Coronary artery (tissue), 2 donors: ENCODE measurements around the gene UNC50.

ENCODE experiments used
- DNase-seq: peaks from one replicate; pipeline ENCODE4 v3.0.0-alpha.2; 2017; ENCODE audit warnings: low spot score
- H3K27ac ChIP-seq, 2 donors: fragments of 200-600 bp; sonication (generic); one replicate each; pipeline ENCODE4 v1.5.1; 2016 to 2019
- H3K4me3 ChIP-seq: fragments of 200-600 bp; sonication (generic); 2 replicates; pipeline ENCODE4 v1.5.1; 2016; ENCODE audit warnings: mild to moderate bottlenecking, moderate library complexity
- CTCF ChIP-seq: fragments of 200-600 bp; sonication (generic); IDR thresholded peaks from one replicate; pipeline ENCODE4 v1.5.1; 2019; ENCODE audit warnings: antibody characterized with exemption

UNC50 gene

GRCh38 chr2:98634406-98635092, 26.2 kb downstream of the UNC50 start:
- TF ChIP-seq CTCF = no peak
- Histone ChIP-seq H3K27ac (no peak overlapping the region), H3K4me3 (no peak overlapping the region)
- no peak for DNase-seq

- no peak for DNase-seq
- no peak overlapping the region for H3K27ac ChIP-seq
- H3K4me3 ChIP-seq = no peak overlapping the region
- TF ChIP-seq CTCF = no peak
These were observed 29.2 kb downstream of the UNC50 start for GRCh38 chr2:98637401-98638147.

GRCh38 chr2:98643496-98644100, 35.2 kb downstream of the UNC50 start:
- DNase-seq = no peak
- H3K4me3 ChIP-seq = no peak overlapping the region
- TF ChIP-seq CTCF = no peak
- H3K27ac ChIP-seq = no peak overlapping the region

DNA sequence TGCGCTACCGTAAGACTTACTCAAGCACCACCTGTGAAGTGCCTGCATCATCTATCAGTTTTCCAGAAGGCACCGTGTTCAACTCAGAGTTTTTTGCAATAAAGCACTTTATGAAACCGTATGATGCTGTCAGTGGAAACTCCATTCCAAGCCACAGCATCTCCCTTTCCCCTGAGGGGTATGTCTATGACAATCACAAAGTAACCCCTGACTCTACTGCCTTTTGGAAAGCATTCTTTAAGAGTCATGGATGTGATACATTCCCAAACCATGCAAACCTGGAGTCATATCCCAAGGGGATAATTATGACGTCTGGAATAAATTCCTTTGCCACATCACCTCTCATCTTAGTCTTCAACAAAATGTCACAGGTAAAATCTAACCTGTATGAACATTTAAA, 39.2 kb downstream of the UNC50 start:
- no peak overlapping the region for H3K27ac ChIP-seq
- no peak for TF ChIP-seq CTCF
- H3K4me3 ChIP-seq = no peak overlapping the region
- no peak for DNase-seq

- no peak for TF ChIP-seq CTCF
- H3K27ac ChIP-seq = no peak overlapping the region
- no peak overlapping the region for H3K4me3 ChIP-seq
- DNase-seq = no peak
These were observed 40.1 kb downstream of the UNC50 start for GRCh38 chr2:98648451-98648850.

DNA sequence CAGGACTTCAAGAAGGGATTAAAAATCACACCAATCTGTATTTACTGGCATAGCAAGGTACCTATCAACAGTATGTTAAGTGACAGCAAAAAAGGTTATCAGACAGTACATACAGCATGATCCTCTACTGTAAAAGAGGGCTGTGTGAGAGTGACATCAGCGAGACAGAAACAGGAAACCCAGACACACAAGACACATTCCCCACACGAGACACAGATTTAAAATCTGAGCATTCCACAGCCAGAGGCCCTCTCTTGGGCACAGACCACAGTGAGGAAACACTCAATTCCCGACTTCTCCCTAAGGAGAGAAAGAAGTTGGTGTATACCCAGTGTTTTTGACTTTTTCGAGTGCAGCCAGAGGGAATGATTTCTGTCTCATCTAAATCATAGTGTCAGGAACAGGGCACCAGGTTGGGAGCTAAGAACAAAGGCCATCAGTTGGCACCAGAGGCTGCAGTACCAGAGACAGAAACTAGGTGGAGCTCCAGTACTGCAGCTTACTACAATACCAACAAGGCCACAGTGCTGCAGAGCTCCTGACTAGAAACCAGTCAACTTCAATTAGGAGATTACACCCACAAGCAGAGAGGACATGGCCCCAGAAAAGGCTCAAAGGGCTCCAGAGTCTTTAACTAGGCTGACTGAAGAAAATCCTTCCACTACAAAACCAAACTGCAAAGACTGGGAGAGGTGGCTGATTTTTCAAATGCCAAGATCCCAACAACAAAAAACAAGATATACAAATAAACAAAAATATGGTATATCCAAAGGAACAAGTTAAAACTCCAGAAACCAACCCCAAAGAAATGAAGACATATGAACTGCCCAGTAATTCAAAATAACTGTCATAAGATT, 41.0 kb downstream of the UNC50 start:
- peak; percentile 98 for TF ChIP-seq CTCF
- Histone ChIP-seq H3K27ac (no peak overlapping the region), H3K4me3 (no peak overlapping the region)
- DNase-seq = peak; percentile 80
